NCI-H345 (cell line): Measurements from ENCODE around the gene E2F6.
A peak's percentile ranks its signal among the peaks of the same experiment; 100 is the strongest.
"Not testable (repeated sequence)": the region's sequence is repeated elsewhere in the genome, so short reads cannot be mapped to it uniquely, and the experiment has no call there.

Experiments used
- DNase-seq: peaks from one replicate; lab custom pipeline; 2025; lab: John Stamatoyannopoulos, UW

E2F6 gene

DNA sequence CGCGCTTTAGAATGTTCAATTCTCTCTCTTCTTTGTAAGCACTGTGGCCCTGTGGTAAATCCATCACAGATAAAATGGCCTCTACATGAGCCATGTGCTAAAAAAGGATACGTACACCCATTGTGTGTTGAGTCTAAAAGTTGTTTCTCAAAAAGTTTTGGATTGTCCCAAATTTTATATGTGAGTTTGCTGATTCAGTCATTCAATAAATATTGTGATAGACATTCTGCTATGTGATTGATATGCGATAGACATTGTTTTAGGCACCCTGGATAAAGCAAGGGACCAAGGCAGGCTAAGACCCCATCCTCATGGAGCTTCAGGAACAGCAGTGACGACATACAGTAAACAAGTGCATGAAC lies 53.5 kb downstream of the E2F6 start:
- DNase-seq, result no peak

GRCh38 chr2:11411768-11412448 lies 54.1 kb downstream of the E2F6 start:
- peak; percentile 39 for DNase-seq

GRCh38 chr2:11411244-11411643 lies 54.7 kb downstream of the E2F6 start:
- no peak for DNase-seq

- no peak for DNase-seq
Measured at GRCh38 chr2:11410101-11410500, 55.9 kb downstream of the E2F6 start.

DNA sequence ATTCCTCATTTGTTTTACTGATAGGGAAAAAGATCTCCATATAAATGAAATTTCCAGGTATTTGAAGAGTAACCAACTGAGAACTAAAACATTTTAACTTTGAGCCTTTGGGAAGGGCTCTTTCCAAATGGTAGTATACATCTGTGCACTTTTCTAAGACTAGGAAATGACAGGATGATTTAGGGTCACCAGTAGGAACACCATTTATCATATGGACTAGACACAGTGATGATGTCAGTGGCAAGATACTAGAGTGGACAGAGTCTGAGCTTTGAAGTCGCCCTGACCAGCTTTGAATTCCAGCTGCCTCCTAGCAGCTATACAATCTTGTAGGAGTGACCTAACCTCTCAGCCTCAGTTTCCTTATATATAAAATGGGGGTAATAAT lies 56.4 kb downstream of the E2F6 start:
- no peak for DNase-seq

DNA sequence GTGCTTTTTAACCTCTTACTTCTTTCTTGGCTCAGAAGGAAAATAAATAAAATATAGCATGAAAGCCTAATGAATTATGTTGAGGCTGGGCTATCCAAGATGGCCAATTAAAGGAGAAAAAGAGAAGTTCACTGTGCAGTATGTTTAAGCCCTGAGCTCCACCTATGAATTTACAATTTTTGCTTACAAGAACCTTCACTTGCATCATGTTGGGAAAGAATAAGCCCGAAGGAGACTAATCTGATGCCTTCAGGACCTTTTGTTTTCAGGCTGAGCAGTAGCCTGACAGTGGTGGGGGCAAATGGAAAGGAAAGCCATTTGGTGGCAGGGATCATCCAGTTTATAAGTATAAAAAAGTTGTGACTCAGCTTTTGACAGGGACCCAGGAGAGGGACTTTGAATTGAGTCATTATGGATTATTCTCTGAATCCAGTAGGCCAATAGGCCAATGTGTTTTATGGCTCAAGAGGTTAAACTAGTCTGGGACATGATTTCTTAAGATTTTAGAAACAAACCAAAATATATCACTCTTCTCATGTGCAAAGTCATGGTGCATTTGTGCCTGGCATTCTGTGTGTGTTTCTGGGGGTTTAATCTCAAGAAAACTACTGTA lies 56.9 kb downstream of the E2F6 start:
- no peak for DNase-seq

DNA sequence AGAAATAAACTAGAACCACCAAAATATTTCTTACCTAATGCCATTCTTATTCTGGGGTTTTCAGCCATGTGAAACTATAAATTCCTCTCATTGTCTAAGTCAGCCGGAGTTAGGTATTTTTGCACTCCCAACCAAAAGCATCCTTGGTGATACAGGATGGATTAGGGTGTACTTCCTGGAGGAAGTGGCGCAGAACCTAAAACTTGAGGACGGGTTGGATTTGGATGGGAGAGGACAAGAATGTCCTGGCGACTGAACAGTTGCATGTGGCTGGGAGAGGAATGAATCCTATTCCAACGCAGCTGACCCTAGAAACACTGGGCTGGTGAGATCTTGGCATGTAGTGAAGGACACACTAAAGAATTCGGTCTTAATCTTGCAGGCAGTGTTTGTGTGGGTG lies 58.5 kb downstream of the E2F6 start:
- no peak for DNase-seq

GRCh38 chr2:11406958-11407381 lies 59.0 kb downstream of the E2F6 start:
- no peak for DNase-seq

DNA sequence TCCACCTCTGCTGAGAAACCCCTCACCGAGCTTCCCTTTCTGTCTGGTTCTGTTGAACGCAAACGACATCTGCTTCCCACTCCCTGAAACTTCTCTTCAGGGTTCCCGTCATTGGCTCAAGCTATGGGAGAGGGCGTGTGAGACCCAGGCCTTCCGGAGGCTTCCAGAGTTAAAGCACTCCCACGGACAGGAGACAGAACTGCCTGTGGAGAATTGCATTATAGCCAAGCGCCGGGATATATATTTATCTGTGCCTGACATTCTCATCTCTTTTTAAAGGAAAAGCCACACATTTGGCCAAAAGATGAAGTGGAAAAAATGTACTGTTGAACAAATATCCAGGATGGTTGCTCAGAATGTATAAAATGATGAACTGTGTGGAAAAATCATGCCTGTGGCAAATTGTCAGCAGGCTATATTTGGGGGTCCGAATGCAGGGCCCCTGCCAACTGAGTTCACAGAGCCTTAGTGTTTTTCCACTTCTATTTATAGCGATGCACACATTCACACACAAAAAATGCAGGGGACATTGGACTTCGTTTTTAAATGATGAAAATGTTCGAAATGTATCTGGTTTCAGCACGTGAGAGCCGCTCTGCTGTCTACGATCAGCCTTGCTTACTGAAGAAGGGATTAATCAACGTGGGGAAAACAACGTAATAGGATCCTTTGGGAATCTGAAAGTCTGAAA lies 59.5 kb downstream of the E2F6 start:
- no peak for DNase-seq

- no peak for DNase-seq
Measured at GRCh38 chr2:11405599-11406266, 60.2 kb downstream of the E2F6 start.

- not testable (repeated sequence) for DNase-seq
Measured at GRCh38 chr2:11405074-11405406, 60.9 kb downstream of the E2F6 start.

DNA sequence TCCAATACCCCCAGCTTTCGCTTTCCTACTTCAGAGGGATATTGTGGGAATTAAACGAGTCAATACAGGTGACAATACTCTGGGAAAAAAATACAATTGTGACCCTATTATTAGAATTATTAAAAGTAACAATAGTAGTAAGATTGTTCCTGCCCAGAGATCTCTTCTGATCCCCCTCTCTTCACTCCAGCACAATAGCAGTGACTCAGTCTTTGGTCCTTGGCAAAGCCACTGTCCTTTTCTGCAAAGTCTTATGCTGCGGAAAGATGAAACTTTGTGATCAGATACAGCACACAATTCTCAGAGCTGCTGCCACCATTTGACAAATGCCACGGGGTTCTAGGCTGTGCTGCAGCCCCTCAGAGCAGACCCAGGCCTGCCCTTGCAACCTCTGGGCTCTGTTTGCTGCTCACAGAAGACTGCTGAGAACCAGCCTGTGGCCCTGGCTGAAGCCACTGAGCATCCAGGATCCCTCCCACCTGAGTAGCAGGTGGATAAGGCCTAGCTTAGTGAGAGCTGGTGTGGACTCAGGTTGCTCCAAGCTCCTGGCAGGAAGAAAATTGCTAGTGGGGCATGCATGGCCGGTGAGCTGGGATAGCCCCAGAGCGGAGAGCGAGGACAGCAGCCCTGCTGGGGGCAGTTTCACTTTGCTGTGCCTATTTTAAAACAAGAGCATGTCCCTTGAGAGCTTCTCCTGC lies 61.4 kb downstream of the E2F6 start:
- DNase-seq, result no peak

DNA sequence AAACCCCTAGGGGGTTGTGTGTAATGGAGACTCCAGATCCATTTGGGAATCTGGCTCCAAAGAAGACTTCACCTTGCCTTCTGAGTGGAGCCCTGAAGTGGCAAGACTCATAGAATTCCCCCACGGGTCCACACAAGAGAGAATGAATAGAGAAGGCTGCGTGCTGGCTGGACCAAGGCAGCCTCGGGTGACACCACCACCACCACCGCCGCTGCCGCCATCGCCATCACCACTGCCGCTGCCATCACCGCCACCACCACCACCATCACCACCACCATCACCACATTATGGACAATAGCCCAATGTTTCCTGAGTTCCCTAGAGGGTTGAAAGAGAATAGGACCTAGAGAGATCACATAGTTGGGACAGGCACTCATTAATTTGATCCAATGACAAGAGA lies 63.5 kb downstream of the E2F6 start:
- DNase-seq, result no peak

DNA sequence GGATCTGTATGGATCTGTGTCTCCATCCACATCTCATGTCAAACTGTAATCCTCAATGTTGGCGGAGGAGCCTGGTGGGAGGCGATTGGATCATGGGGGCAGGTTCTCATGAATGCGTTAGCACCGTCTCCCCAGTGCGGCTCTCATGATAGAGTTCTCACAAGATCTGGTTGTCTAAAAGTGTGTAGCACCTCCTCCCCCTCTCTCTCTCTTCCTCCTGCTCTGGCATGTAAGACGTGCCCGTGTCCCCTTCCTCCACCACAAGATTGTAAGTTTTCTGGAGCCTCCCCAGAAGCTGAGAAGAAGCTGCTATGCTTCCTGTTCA lies 66.6 kb downstream of the E2F6 start:
- DNase-seq, result no peak

GRCh38 chr2:11398750-11399437 lies 67.1 kb downstream of the E2F6 start:
- DNase-seq, result peak; percentile 74

GRCh38 chr2:11397513-11397912 lies 68.4 kb downstream of the E2F6 start:
- DNase-seq, result no peak

- DNase-seq, result peak; percentile 26
Measured at GRCh38 chr2:11396467-11397445, 69.2 kb downstream of the E2F6 start.

GRCh38 chr2:11396021-11396420 lies 69.9 kb downstream of the E2F6 start:
- no peak for DNase-seq

- no peak for DNase-seq
Measured at GRCh38 chr2:11395389-11395788, 70.6 kb downstream of the E2F6 start.
